T-cell (primary cell): ENCODE measurements around the gene CDT1. TPM values are rescaled to one million over a fixed set of nuclear protein-coding genes. Genes with fewer than 3 reads are reported as not detected.
A peak's percentile ranks its signal among the peaks of the same experiment; 100 is the strongest.

ENCODE experiments used
- ATAC-seq, 4 experiments: fragments of 200-7000 bp in 3 of 4; fragments of 150-1000 bp in 1 of 4; cut with Tn5 transposase; replicated peaks in 1 of 4; 1 replicate in 3 of 4; 2 replicates in 1 of 4; pipeline ENCODE4 v1.10.0; 2021; ENCODE audit warnings: moderate library complexity in 3 of 4, mild to moderate bottlenecking in 2 of 4, moderate number of reproducible peaks in 1 of 4
- CTCF ChIA-PET, 2 donors: fragments of 300-600 bp; sonication (Branson Sonifier 250); formaldehyde crosslinking; loops; one replicate each; lab custom pipeline; 2022; ENCODE audit warnings: antibody characterized with exemption in 2 of 2; lab: Charles Lee
- POLR2A ChIA-PET, 2 donors: fragments of 300-600 bp; sonication (Branson Sonifier 250); formaldehyde crosslinking; loops; one replicate each; lab custom pipeline; 2022; ENCODE audit warnings: antibody characterized with exemption in 2 of 2; lab: Charles Lee
- DNase-seq, 35 experiments: peaks; one replicate each; pipeline versions ENCODE4 v3.0.0 to v3.0.0-alpha.2; 2013 to 2023
- H3K27ac ChIP-seq: one replicate; pipeline ENCODE4 v1.5.1; 2013; ENCODE audit warnings: low read length
- H3K27me3 ChIP-seq, 2 experiments: replicated peaks in 1 of 2; 1 replicate in 1 of 2; 2 replicates in 1 of 2; pipeline versions ENCODE4 v1.6.1 to v1.7.0; 2013; ENCODE audit warnings: low read length in 1 of 2, mixed read lengths in 1 of 2; ENCODE audit not compliant: control insufficient read depth in 2 of 2, insufficient read depth in 2 of 2; ENCODE audit errors: extremely low read depth in 1 of 2
- H3K36me3 ChIP-seq, 2 donors: 1 replicate in 1 of 2; 2 replicates in 1 of 2; pipeline versions ENCODE4 v1.6.1 to v1.7.0; 2013; ENCODE audit warnings: low read length in 1 of 2; ENCODE audit not compliant: control insufficient read depth in 2 of 2, insufficient read depth in 1 of 2; ENCODE audit errors: extremely low read depth in 1 of 2
- H3K4me1 ChIP-seq, 2 experiments: 1 replicate in 1 of 2; 2 replicates in 1 of 2; pipeline versions ENCODE4 v1.6.1 to v1.7.0; 2013; ENCODE audit warnings: low read length in 2 of 2, mixed read lengths in 1 of 2; ENCODE audit not compliant: insufficient read depth in 2 of 2, control insufficient read depth in 1 of 2; ENCODE audit errors: extremely low read depth in 1 of 2
- H3K4me3 ChIP-seq, 2 donors: 1 replicate in 1 of 2; 2 replicates in 1 of 2; pipeline versions ENCODE4 v1.5.1 to v1.7.0; 2013; ENCODE audit warnings: mild to moderate bottlenecking in 2 of 2, low read length in 1 of 2, moderate library complexity in 1 of 2; ENCODE audit not compliant: control insufficient read depth in 1 of 2; ENCODE audit errors: extremely low read depth in 1 of 2
- H3K9me3 ChIP-seq: 2 replicates; pipeline ENCODE4 v1.7.0; 2013
- H3K27ac Mint-ChIP-seq, 2 donors: one replicate each; pipeline ENCODE4 v1.8.0; 2020 to 2021; ENCODE audit warnings: mild to moderate bottlenecking in 2 of 2, mixed read lengths in 2 of 2
- H3K27me3 Mint-ChIP-seq, 2 donors: one replicate each; pipeline ENCODE4 v1.8.0; 2021 to 2022; ENCODE audit warnings: mixed read lengths in 2 of 2
- H3K36me3 Mint-ChIP-seq: one replicate; pipeline ENCODE4 v1.8.0; 2021; ENCODE audit warnings: mixed read lengths
- H3K4me1 Mint-ChIP-seq, 3 donors: one replicate each; pipeline ENCODE4 v1.8.0; 2020 to 2022; ENCODE audit warnings: mixed read lengths in 3 of 3, mild to moderate bottlenecking in 1 of 3
- H3K4me3 Mint-ChIP-seq, 3 donors: one replicate each; pipeline ENCODE4 v1.8.0; 2020 to 2022; ENCODE audit warnings: mild to moderate bottlenecking in 3 of 3, mixed read lengths in 3 of 3, moderate library complexity in 3 of 3
- H3K9me3 Mint-ChIP-seq, 3 donors: one replicate each; pipeline ENCODE4 v1.8.0; 2020 to 2022; ENCODE audit warnings: mixed read lengths in 3 of 3
- WGBS: methylation state at CpG from one replicate; pipeline ENCODE4 v1.1.5; 2013; ENCODE audit warnings: missing lambda C conversion rate; ENCODE audit not compliant: insufficient coverage; 5-methylcytosine and 5-hydroxymethylcytosine counted together
- total RNA-seq, 35 experiments: library from RNA in 6 of 35; stranded (reverse) in 6 of 35; fragments of 120-200 nt in 1 of 35; gene quantifications; one replicate each; pipeline versions ENCODE4 v1.2.1 to v1.2.4 and lab custom pipeline; 2013 to 2026

The CDT1 gene
- total RNA-seq, 5 donors from 2014 or later (not counting 1 experiment from before 2014, with no cell fraction given), result 0.93 to 3.7 (median 1.5) TPM

DNA sequence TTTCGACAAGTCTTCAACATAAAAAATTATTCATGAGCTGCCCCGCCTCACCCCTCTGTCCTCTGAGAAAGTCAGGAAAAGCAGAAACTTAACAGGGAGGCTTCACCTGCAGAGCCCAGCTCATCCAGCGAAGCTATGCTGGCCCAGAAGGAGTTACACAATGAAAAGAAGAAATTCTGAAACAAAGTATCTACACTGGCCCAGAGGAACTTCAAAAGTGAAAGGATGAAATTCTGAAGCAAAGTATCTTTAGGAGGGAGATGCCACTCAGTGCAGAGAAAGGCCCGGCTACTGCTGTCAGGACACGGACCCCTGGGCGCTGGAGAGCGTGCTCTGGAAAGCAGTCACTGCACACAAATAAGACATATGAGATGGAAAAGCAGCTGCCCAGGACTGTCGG is 51.6 kb downstream of the CDT1 start:
- H3K27ac Mint-ChIP-seq, result peak overlapping the region; percentile 66 to 82
- peaks cover 0 to 17% of the 10 kb centered on the region in 2 donors for H3K36me3 ChIP-seq
- ATAC-seq, result no peak
- POLR2A ChIA-PET, result no interaction called here
- CTCF ChIA-PET, result no interaction called here
- peak overlapping the region; percentile 12 for H3K27ac ChIP-seq
- no peaks in the 10 kb centered on the region for H3K9me3 Mint-ChIP-seq
- peaks cover 12 to 38% of the 10 kb centered on the region in 2 experiments for H3K4me1 ChIP-seq
- H3K4me3 ChIP-seq, result no peak overlapping the region
- H3K27me3 ChIP-seq, result no peaks in the 10 kb centered on the region
- H3K27me3 Mint-ChIP-seq, result no peaks in the 10 kb centered on the region
- H3K4me1 Mint-ChIP-seq, result peaks cover 36 to 39% (median 38%) of the 10 kb centered on the region in 3 donors
- H3K36me3 Mint-ChIP-seq, result peaks cover 3% of the 10 kb centered on the region
- 93% methylated on average over 3 of the region's 8 CpGs for WGBS
- no peaks in the 10 kb centered on the region for H3K9me3 ChIP-seq
- peak overlapping the region; percentile 56 to 97 (median 81) for H3K4me3 Mint-ChIP-seq
- no peak for DNase-seq

DNA sequence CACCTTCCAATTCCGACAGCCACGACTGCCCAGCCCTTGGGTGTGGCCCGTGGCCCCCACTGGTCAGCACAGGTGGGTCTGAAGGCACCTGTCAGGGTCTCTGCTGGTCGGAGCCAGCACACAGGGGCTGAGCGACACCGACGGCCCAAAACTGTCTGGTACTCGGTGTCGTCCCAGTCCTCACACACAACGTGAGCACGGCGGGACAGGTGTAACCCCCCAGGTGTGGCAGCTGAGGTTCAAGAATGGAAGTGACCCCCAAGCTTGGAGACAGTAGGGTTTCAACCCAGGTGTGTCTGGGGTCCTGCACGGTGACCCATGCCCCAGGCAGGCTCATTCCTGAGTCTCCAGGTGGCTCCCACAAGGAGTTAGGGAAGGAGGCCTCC is 52.1 kb downstream of the CDT1 start:
- Mint-ChIP-seq H3K27me3 (no peaks in the 10 kb centered on the region), H3K4me3 (peak overlapping the region; percentile 71 to 97 (median 76)), H3K4me1 (peaks cover 36 to 39% (median 38%) of the 10 kb centered on the region in 3 donors), H3K9me3 (no peaks in the 10 kb centered on the region), H3K27ac (peak overlapping the region; percentile 66 to 67), H3K36me3 (peaks cover 4% of the 10 kb centered on the region)
- ATAC-seq (no peak), DNase-seq (peak in 1 of 35 experiments; percentile 23)
- Histone ChIP-seq H3K27me3 (no peaks in the 10 kb centered on the region), H3K36me3 (peaks cover 0 to 23% of the 10 kb centered on the region in 2 donors), H3K4me3 (no peak overlapping the region), H3K27ac (peak overlapping the region; percentile 47), H3K4me1 (peaks cover 12 to 38% of the 10 kb centered on the region in 2 experiments), H3K9me3 (no peaks in the 10 kb centered on the region)
- CTCF ChIA-PET, result no interaction called here
- WGBS, result 96% methylated on average over 13 of the region's 13 CpGs
- POLR2A ChIA-PET, result no interaction called here

DNA sequence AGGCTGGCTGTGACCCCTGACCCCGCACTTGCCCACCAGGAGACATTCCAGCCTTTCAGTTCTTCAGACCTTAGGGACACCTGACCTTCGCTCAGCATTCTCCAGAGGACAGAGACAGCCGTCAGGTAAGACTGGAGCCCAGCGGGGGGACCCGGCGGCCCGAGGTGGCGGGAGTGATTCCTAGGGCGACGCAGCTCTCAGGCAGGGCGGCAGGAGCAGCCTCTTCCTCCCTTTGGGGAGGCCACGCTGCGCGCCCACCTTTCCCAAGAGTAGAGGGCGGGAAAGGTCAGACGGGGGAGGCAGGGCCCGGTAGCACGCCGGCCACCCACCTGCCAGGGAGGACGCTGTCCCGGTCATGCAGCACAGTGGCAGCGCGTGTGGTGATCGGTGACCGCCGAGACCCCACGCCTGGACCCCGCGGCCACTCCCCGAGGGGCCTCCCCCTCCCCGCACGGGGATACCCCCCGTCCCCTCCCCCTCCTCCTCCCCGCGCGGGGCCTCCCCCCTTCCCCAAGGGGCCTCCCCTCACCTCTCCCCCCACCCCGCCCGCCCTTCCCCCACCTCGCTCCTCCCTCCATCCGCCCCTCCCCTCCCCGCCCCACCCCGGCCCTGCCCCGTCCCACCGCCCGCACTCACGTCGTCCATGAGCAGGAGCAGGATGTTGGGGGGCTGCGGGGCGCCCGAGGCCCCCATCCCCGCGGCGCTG is 52.7 kb downstream of the CDT1 start:
- ATAC-seq, result peak; percentile 43 to 58 (median 50)
- H3K4me3 ChIP-seq, result peak overlapping the region in 1 of 2 donors; percentile 36
- peak in 13 of 35 experiments; percentile 5 to 36 (median 10) for DNase-seq
- ChIA-PET CTCF (no interaction called here), POLR2A (no interaction called here)
- peaks cover 2 to 28% of the 10 kb centered on the region in 2 donors for H3K36me3 ChIP-seq
- peak overlapping the region; percentile 71 to 97 (median 95) for H3K4me3 Mint-ChIP-seq
- H3K4me1 ChIP-seq, result peaks cover 12 to 38% of the 10 kb centered on the region in 2 experiments
- H3K27ac Mint-ChIP-seq, result peak overlapping the region; percentile 44 to 67
- no peaks in the 10 kb centered on the region for H3K27me3 ChIP-seq
- H3K9me3 ChIP-seq, result no peaks in the 10 kb centered on the region
- no peaks in the 10 kb centered on the region for H3K9me3 Mint-ChIP-seq
- peaks cover 36 to 39% (median 38%) of the 10 kb centered on the region in 3 donors for H3K4me1 Mint-ChIP-seq
- WGBS, result 48% methylated on average over 20 of the region's 53 CpGs
- H3K27ac ChIP-seq, result peak overlapping the region; percentile 47
- H3K27me3 Mint-ChIP-seq, result no peaks in the 10 kb centered on the region
- peaks cover 8% of the 10 kb centered on the region for H3K36me3 Mint-ChIP-seq

DNA sequence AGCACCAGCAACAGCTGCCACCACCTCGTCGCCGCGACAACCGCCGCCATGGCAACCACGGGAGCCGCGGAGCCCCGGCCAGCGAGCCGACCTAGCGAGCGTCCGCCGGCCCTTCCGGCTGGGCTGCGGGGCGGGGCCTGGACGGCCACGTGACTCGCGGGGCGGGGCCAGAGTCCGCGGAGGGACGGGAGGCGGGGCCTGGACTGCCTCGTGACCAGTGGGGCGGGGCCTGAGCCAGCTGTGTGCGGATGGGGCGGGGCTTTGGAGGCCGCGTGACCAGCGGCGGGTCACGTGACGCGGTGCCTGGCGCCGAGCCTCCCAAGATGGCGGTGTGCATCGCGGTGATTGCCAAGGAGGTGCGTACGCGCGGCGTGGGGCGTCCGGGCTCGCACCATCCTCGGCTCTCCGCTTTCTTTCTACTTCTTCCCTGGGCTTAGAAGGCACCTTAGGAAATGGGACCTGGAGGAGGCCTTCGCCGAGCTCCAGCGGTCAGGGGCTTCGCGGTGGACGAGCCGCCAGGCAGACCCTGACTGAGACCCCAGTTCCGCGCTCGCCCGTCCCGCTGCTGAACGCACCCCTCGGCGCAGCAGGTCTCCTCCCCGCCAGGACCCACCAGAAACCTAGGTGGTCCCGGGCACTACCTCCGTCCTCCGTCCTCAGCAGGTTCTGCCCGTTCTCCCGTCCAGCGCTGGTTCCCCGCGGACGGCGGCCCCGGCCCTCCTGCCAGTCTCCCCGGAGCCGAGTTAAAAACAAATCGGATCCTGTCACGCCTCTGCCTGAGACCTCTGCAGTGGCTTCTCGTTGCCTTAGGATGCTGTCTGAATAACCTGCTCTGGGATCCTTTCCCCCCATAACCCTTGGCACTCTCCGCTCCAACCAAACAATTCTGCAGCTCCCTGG is 53.5 kb downstream of the CDT1 start, which contains the start of the genes GALNS and TRAPPC2L:
TSS of gene GALNS (minus strand) at position 120 of the 900 bp plus-strand sequence. CDS start at position 50, 70 bp downstream.
TSS of gene TRAPPC2L (plus strand) at position 300 of the 900 bp plus-strand sequence. CDS start at position 324, 24 bp downstream.
- Histone ChIP-seq H3K27me3 (no peaks in the 10 kb centered on the region), H3K27ac (peak within 1 kb of the TSS; percentile 68), H3K4me3 (peak within 1 kb of the TSS; percentile 98 to 100), H3K4me1 (peaks cover 12 to 38% of the 10 kb centered on the region in 2 experiments), H3K36me3 (peaks cover 4 to 36% of the 10 kb centered on the region in 2 donors), H3K9me3 (no peaks in the 10 kb centered on the region)
- no peaks in the 10 kb centered on the region for H3K9me3 Mint-ChIP-seq
- peak within 1 kb of the TSS; percentile 90 to 97 for H3K27ac Mint-ChIP-seq
- peak within 1 kb of the TSS; percentile 95 to 97 (median 97) for H3K4me3 Mint-ChIP-seq
- peak; percentile 89 to 94 (median 92) for ATAC-seq
- peak; percentile 93 to 99 (median 97) for DNase-seq
- H3K4me1 Mint-ChIP-seq, result peaks cover 36 to 39% (median 37%) of the 10 kb centered on the region in 3 donors
- 1% methylated on average over 84 of the region's 87 CpGs for WGBS
- peaks cover 8% of the 10 kb centered on the region for H3K36me3 Mint-ChIP-seq
- CTCF ChIA-PET, result interaction anchor here in 1 of 2 donors (0.6 to 1.3 kb wide), 4 partner anchors 13 to 357 kb away, joined by 3 to 6 read pairs (median 4); no protein-coding TSS in a partner anchor
- no peaks in the 10 kb centered on the region for H3K27me3 Mint-ChIP-seq
- POLR2A ChIA-PET, result interaction anchor here in 1 of 2 donors (1.0 kb wide), 1 partner anchor 47 kb away, joined by 3 read pairs; no protein-coding TSS in a partner anchor

DNA sequence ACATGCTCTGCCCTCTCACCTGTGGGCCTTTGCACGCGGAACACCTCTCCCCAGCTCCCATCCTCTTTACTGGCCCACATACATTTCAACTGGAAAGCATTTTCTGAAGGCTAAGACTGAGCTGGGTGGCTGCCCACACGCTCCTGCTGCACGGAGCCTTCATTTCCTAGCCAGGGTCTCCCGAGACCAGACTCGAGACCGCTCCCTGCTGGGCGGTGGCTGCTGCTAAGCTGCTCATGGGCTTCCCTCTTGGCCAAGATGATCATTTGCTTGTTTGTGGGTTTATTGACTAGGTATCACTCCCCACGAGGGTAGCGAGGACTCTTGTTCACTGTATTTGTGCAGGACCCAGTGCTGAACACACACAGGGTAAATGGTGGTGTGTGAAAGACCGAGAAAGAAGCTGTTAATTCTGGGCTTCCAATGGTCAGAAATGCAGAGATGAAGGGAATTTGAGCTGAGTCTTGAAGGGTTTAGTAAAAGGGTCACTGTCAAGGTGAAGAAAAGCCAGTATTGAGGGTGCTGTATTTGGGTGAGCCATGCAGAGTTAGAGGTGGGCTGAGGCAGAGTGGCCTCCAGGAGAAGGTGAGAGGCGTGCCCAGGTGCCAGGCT is 54.2 kb downstream of the CDT1 start:
- H3K27me3 ChIP-seq, result no peaks in the 10 kb centered on the region
- CTCF ChIA-PET, result interaction anchor here in 1 of 2 donors (0.6 to 1.3 kb wide), 8 partner anchors 8 to 356 kb away, joined by 3 to 6 read pairs (median 4); partner anchors contain the start of gene ZC3H18
- H3K36me3 ChIP-seq, result peaks cover 4 to 43% of the 10 kb centered on the region in 2 donors
- H3K9me3 ChIP-seq, result no peaks in the 10 kb centered on the region
- Mint-ChIP-seq H3K27me3 (no peaks in the 10 kb centered on the region), H3K27ac (peak overlapping the region; percentile 90 to 97), H3K4me3 (peak overlapping the region; percentile 95 to 97 (median 97)), H3K9me3 (no peaks in the 10 kb centered on the region), H3K36me3 (peaks cover 14% of the 10 kb centered on the region), H3K4me1 (peaks cover 31 to 37% (median 34%) of the 10 kb centered on the region in 3 donors)
- peaks cover 12 to 38% of the 10 kb centered on the region in 2 experiments for H3K4me1 ChIP-seq
- H3K27ac ChIP-seq, result peak overlapping the region; percentile 68
- POLR2A ChIA-PET, result interaction anchor here in 1 of 2 donors (0.5 to 1.0 kb wide), 2 partner anchors 47 to 60 kb away, joined by 3 read pairs; no protein-coding TSS in a partner anchor
- DNase-seq, result peak; percentile 46 to 82 (median 67)
- ATAC-seq, result peak; percentile 51 to 56 (median 54)
- WGBS, result 13% methylated on average over 10 of the region's 12 CpGs
- peak overlapping the region; percentile 98 to 100 for H3K4me3 ChIP-seq
